A549 (cell line): Measurements from ENCODE around the gene MAPKAP1. TPM values are rescaled to one million over a fixed set of nuclear protein-coding genes. Genes with fewer than 3 reads are reported as not detected.

ENCODE experiments used
- ATAC-seq, 2 experiments: fragments of 200-7000 bp in 1 of 2; fragments of >200 bp in 1 of 2; cut with Nextera tagmentation in 1 of 2; cut with Tn5 transposase in 1 of 2; 3 replicates each; pipeline versions ENCODE4 v1.8.0 to v1.9.1; 2018 to 2020; ENCODE audit warnings: mild to moderate bottlenecking in 1 of 2, moderate library complexity in 1 of 2
- CTCF ChIA-PET: fragments of 300-600 bp; sonication (Branson Sonifier 250); formaldehyde crosslinking; extraction: SDS; loops from one replicate; lab custom pipeline; 2021; ENCODE audit warnings: antibody characterized with exemption, inconsistent platforms; lab: Yijun Ruan, JAX
- POLR2A ChIA-PET: fragments of 350-600 bp; formaldehyde crosslinking; extraction: SDS; loops from one replicate; lab custom pipeline; 2021; ENCODE audit warnings: antibody characterized with exemption, inconsistent platforms; lab: Yijun Ruan, JAX
- DNase-seq, 2 experiments: peaks; one replicate each; pipeline versions ENCODE4 v3.0.0 to v3.0.0-alpha.2; 2011 to 2016; ENCODE audit warnings: low read depth in 1 of 2, low spot score in 1 of 2
- FAIRE-seq: peaks from 2 replicates; lab custom pipeline; 2011; peaks lifted over from hg19 to GRCh38; lab: Jason Lieb, UNC
- H3K27ac ChIP-seq, 2 experiments: fragments of >200 bp; sonication (Bioruptor Twin); formaldehyde crosslinking; 3 replicates each; pipeline ENCODE4 v1.5.1; 2016 to 2017
- H3K4me1 ChIP-seq: fragments of >200 bp; sonication (Bioruptor Twin); formaldehyde crosslinking; 3 replicates; pipeline ENCODE4 v1.6.1; 2016
- H3K4me2 ChIP-seq: fragments of >200 bp; sonication (Bioruptor Twin); formaldehyde crosslinking; 3 replicates; pipeline ENCODE4 v1.6.1; 2016
- H3K4me3 ChIP-seq: fragments of >200 bp; sonication (Bioruptor Twin); formaldehyde crosslinking; 3 replicates; pipeline ENCODE4 v1.5.1; 2016
- H3K9me3 ChIP-seq: fragments of >200 bp; sonication (Bioruptor Twin); formaldehyde crosslinking; 3 replicates; pipeline ENCODE4 v1.6.1; 2016
- CEBPB ChIP-seq, 2 experiments: fragments of >200 bp in 1 of 2; sonication (Bioruptor Twin) in 1 of 2; formaldehyde crosslinking in 1 of 2; IDR thresholded peaks; 2 replicates each; pipeline ENCODE4 v1.6.1; 2012 to 2016
- CHD4 ChIP-seq: fragments of 200-600 bp; sonication (generic); IDR thresholded peaks from 2 replicates; pipeline ENCODE4 v1.6.1; 2016; ENCODE audit warnings: antibody characterized with exemption, mild to moderate bottlenecking, borderline replicate concordance
- EHMT2 ChIP-seq: fragments of 200-600 bp; sonication (generic); IDR thresholded peaks from 2 replicates; pipeline ENCODE4 v1.6.1; 2016; ENCODE audit warnings: antibody characterized with exemption, low read depth, mild to moderate bottlenecking, moderate library complexity
- FOSL2 ChIP-seq, 2 experiments: fragments of 450-650 bp in 1 of 2; fragments of >200 bp in 1 of 2; sonication (Bioruptor Twin) in 1 of 2; formaldehyde crosslinking; IDR thresholded peaks; 2 replicates each; pipeline versions ENCODE4 v1.5.0 to v1.6.1; 2016 to 2020; ENCODE audit warnings: mild to moderate bottlenecking in 1 of 2, moderate library complexity in 1 of 2
- FOXS1 ChIP-seq: fragments of 250-450 bp; sonication (Bioruptor Pico); IDR thresholded peaks from 2 replicates; pipeline ENCODE4 v1.5.0; 2020; ENCODE audit warnings: mild to moderate bottlenecking, moderate library complexity
- JUNB ChIP-seq: fragments of >200 bp; sonication (Bioruptor Twin); formaldehyde crosslinking; IDR thresholded peaks from 2 replicates; pipeline ENCODE4 v1.6.1; 2016
- KDM1A ChIP-seq: fragments of 200-600 bp; sonication (generic); IDR thresholded peaks from 2 replicates; pipeline ENCODE4 v1.6.1; 2016; ENCODE audit warnings: low read depth, mild to moderate bottlenecking
- MAFK ChIP-seq: fragments of 450-650 bp; IDR thresholded peaks from 2 replicates; pipeline ENCODE4 v1.6.1; 2014; ENCODE audit not compliant: partially characterized antibody
- MAZ ChIP-seq: fragments of 150-350 bp; IDR thresholded peaks from 2 replicates; pipeline ENCODE4 v1.6.1; 2014; ENCODE audit warnings: antibody characterized with exemption, low read depth, low read length, borderline replicate concordance
- NFE2L2 ChIP-seq: fragments of 150-350 bp; conservative IDR thresholded peaks from 2 replicates; pipeline ENCODE4 v1.6.1; 2014; ENCODE audit warnings: low read length
- NPAS2 ChIP-seq: fragments of 250-450 bp; sonication (Bioruptor Pico); IDR thresholded peaks from 2 replicates; pipeline ENCODE4 v1.8.0; 2022; ENCODE audit warnings: mild to moderate bottlenecking, moderate library complexity, borderline replicate concordance
- PHF8 ChIP-seq: fragments of 200-600 bp; sonication (generic); IDR thresholded peaks from 2 replicates; pipeline ENCODE4 v1.6.1; 2016; ENCODE audit warnings: low read depth, mild to moderate bottlenecking, antibody characterized with exemption, moderate library complexity, borderline replicate concordance
- POLR2A ChIP-seq: IDR thresholded peaks from 2 replicates; pipeline ENCODE4 v1.6.1; 2012; ENCODE audit warnings: mild to moderate bottlenecking, low read length
- RARB ChIP-seq: fragments of 250-450 bp; sonication (Bioruptor Pico); IDR thresholded peaks from 2 replicates; pipeline ENCODE4 v1.8.0; 2021; ENCODE audit warnings: mild to moderate bottlenecking, moderate library complexity
- SREBF2 ChIP-seq: fragments of 450-650 bp; IDR thresholded peaks from 2 replicates; pipeline ENCODE4 v1.6.1; 2014; ENCODE audit warnings: mild to moderate bottlenecking, moderate library complexity
- WGBS: methylation state at CpG from one replicate; pipeline ENCODE4 v1.1.6; 2017; ENCODE audit errors: missing lambda C conversion rate; 5-methylcytosine and 5-hydroxymethylcytosine counted together
- polyA plus RNA-seq, 4 experiments: library from polyadenylated mRNA; depleted of rRNA in 3 of 4; stranded (reverse); fragments of >200 nt; fragmentation: RNase III in 1 of 4; extraction: RNeasy Plus Mini Kit Qiagen cat#74134 plus additional on column Dnase treatment in 1 of 4; gene quantifications; 2 replicates in 3 of 4; 3 replicates in 1 of 4; pipeline ENCODE4 v1.2.3, GENCODE V29; 2011 to 2017
- TF ChIP-seq, protein P1 (sequence below): fragments of 450-650 bp; IDR thresholded peaks from 2 replicates; pipeline ENCODE4 v1.6.1; 2014; ENCODE audit warnings: antibody characterized with exemption
- TF ChIP-seq, protein P2 (sequence below): IDR thresholded peaks from 2 replicates; pipeline ENCODE4 v1.6.1; 2012; ENCODE audit warnings: low read depth, borderline replicate concordance
- TF ChIP-seq, protein P3 (sequence below): fragments of 150-350 bp; IDR thresholded peaks from 2 replicates; pipeline ENCODE4 v1.6.1; 2014; ENCODE audit warnings: low read depth, mild to moderate bottlenecking, low read length
- TF ChIP-seq, protein P4 (sequence below): fragments of >200 bp; sonication (Bioruptor Twin); formaldehyde crosslinking; IDR thresholded peaks from 3 replicates; pipeline ENCODE4 v1.5.1; 2016

MAPKAP1 gene
- polyA plus RNA-seq, 2 of the 4 experiments (the other 2 are of a cell fraction) = 49.9 to 119 TPM

DNA sequence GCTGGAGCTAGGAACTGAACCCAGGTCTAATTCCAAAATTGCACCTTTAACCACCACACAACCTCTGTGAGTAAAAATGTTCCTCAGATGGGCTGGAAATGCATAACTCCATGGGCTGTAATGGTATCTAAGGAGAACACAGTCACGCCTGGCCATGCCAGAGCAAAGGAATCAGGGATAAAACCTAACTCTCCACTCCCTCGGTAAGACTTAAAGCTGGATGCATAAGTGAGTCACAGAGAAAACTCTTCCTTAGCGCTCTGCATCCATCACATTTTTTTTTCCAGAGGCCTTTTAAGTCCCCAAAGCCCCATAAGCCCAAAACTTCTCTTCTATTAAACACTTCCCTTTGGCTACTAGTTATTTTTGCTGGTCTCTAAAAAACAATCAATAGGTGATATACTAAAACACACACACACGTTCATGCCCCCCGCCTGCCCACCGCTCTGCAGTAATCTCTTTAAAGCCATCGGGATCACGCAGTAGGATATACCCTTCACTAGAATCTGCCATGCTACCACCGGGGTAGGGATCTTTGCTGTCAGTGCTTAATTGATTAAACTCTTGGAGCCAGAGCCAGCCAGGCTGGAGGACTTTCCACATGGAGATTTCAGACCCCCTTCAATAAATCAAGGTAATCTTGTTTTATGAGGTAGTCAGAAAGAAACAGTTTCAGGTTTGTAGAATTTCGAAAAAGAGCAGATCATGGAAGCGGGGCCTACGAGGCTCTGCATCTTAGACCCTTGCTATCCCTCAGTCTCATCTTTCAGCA is 212.9 kb downstream of the MAPKAP1 start:
- 87% methylated on average over 12 of the region's 12 CpGs for WGBS
- ATAC-seq (no peak), FAIRE-seq (no peak), DNase-seq (no peak)
- POLR2A ChIA-PET = no interaction called here
- peak overlapping the region in 1 of 2 experiments; percentile 37; a peak in 1 of 6 replicates for H3K27ac ChIP-seq
- H3K4me2 ChIP-seq = peak overlapping the region; percentile 5; the same call in 1 of the 3 replicates
- H3K4me1 ChIP-seq = peaks cover 30% of the 10 kb centered on the region; the same call in 2 of the 3 replicates
- CTCF ChIA-PET = interaction anchor here (1.4 kb wide), 1 partner anchor 65 kb away, joined by 4 read pairs; no protein-coding TSS in a partner anchor
- H3K9me3 ChIP-seq = no peaks in the 10 kb centered on the region
- H3K4me3 ChIP-seq = no peak overlapping the region
- TF ChIP-seq, protein P1, sequence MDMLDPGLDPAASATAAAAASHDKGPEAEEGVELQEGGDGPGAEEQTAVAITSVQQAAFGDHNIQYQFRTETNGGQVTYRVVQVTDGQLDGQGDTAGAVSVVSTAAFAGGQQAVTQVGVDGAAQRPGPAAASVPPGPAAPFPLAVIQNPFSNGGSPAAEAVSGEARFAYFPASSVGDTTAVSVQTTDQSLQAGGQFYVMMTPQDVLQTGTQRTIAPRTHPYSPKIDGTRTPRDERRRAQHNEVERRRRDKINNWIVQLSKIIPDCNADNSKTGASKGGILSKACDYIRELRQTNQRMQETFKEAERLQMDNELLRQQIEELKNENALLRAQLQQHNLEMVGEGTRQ = no peak
- TF ChIP-seq CHD4 (no peak), MAFK (no peak), NPAS2 (CRISPR knock-in tag) (no peak), RARB (CRISPR knock-in tag) (no peak), FOXS1 (CRISPR knock-in tag) (no peak), MAZ (no peak), CEBPB (IDR thresholded peaks at IDR 0.05) (no peak), JUNB (no peak), POLR2A (no peak), NFE2L2 (no peak), SREBF2 (no peak), FOSL2 (IDR thresholded peaks at IDR 0.05) (no peak), FOSL2 (CRISPR knock-in tag; IDR thresholded peaks at IDR 0.05) (no peak), EHMT2 (no peak)
- TF ChIP-seq, protein P2, sequence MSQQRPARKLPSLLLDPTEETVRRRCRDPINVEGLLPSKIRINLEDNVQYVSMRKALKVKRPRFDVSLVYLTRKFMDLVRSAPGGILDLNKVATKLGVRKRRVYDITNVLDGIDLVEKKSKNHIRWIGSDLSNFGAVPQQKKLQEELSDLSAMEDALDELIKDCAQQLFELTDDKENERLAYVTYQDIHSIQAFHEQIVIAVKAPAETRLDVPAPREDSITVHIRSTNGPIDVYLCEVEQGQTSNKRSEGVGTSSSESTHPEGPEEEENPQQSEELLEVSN = no peak
- TF ChIP-seq, protein P3, sequence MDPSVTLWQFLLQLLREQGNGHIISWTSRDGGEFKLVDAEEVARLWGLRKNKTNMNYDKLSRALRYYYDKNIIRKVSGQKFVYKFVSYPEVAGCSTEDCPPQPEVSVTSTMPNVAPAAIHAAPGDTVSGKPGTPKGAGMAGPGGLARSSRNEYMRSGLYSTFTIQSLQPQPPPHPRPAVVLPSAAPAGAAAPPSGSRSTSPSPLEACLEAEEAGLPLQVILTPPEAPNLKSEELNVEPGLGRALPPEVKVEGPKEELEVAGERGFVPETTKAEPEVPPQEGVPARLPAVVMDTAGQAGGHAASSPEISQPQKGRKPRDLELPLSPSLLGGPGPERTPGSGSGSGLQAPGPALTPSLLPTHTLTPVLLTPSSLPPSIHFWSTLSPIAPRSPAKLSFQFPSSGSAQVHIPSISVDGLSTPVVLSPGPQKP = no peak
- TF ChIP-seq, protein P4, sequence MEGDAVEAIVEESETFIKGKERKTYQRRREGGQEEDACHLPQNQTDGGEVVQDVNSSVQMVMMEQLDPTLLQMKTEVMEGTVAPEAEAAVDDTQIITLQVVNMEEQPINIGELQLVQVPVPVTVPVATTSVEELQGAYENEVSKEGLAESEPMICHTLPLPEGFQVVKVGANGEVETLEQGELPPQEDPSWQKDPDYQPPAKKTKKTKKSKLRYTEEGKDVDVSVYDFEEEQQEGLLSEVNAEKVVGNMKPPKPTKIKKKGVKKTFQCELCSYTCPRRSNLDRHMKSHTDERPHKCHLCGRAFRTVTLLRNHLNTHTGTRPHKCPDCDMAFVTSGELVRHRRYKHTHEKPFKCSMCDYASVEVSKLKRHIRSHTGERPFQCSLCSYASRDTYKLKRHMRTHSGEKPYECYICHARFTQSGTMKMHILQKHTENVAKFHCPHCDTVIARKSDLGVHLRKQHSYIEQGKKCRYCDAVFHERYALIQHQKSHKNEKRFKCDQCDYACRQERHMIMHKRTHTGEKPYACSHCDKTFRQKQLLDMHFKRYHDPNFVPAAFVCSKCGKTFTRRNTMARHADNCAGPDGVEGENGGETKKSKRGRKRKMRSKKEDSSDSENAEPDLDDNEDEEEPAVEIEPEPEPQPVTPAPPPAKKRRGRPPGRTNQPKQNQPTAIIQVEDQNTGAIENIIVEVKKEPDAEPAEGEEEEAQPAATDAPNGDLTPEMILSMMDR = no peak

DNA sequence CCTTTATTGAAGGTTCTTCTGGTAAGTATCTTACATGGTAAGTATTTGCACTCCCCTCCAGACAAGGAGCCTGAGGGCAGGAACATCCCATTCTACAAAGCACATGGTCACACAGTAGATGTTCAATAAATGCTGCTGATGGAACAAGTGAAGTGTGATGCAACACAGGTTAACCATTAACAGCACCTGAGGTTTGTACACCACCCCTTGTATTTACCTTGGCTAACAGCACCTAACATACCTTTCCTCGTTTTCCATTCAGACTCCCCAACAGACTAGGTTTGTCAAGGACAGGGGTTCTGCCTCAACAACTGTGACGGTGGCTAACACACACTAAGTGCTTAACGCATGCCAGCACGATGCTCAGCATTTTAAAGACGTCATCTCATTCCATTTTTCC is 213.6 kb downstream of the MAPKAP1 start:
- H3K27ac ChIP-seq = peak overlapping the region in 1 of 2 experiments; percentile 37; a peak in 1 of 6 replicates
- POLR2A ChIA-PET = no interaction called here
- H3K4me2 ChIP-seq = peak overlapping the region; percentile 5; the same call in 1 of the 3 replicates
- no peak for TF ChIP-seq KDM1A
- no peak for TF ChIP-seq MAFK
- TF ChIP-seq PHF8 = no peak
- H3K9me3 ChIP-seq = no peaks in the 10 kb centered on the region
- CTCF ChIA-PET = interaction anchor here (1.4 kb wide), 1 partner anchor 65 kb away, joined by 4 read pairs; no protein-coding TSS in a partner anchor
- no peak overlapping the region for H3K4me3 ChIP-seq
- DNase-seq (no peak), FAIRE-seq (no peak), ATAC-seq (no peak)
- peaks cover 30% of the 10 kb centered on the region; the same call in 2 of the 3 replicates for H3K4me1 ChIP-seq
- 83% methylated on average over 5 of the region's 5 CpGs for WGBS
